ENCODE data around the gene MYF5. TPM values are rescaled to one million over a fixed set of nuclear protein-coding genes. Genes with fewer than 3 reads are reported as not detected.

MYF5 gene
- total and polyA plus RNA-seq, 9 donors: 26.0 to 37.0 (median 31.8) TPM

- no peaks in the 10 kb centered on the region for H3K9me3 ChIP-seq (replicated peaks; ENCODE audit: control insufficient read depth, low read depth, low read length)
- H3K27ac ChIP-seq (ENCODE audit: low read length): peak overlapping the region; percentile 87
- peak overlapping the region; percentile 13 for H3K4me3 ChIP-seq (ENCODE audit: low read length)
- peaks cover 13% of the 10 kb centered on the region for H3K4me1 ChIP-seq (ENCODE audit: control insufficient read depth, insufficient read depth, low read length)
- no peak for DNase-seq
- peaks cover 24% of the 10 kb centered on the region for H3K27me3 ChIP-seq (ENCODE audit: control insufficient read depth, insufficient read depth, low read length)
- H3K36me3 ChIP-seq (ENCODE audit: control insufficient read depth, insufficient read depth, low read length): no peaks in the 10 kb centered on the region
- WGBS (ENCODE audit: insufficient coverage): no CpG with 5 or more reads among the region's 4 CpGs
Observed at GRCh38 chr12:80713419-80713818, 3.3 kb upstream of the MYF5 start.

DNA sequence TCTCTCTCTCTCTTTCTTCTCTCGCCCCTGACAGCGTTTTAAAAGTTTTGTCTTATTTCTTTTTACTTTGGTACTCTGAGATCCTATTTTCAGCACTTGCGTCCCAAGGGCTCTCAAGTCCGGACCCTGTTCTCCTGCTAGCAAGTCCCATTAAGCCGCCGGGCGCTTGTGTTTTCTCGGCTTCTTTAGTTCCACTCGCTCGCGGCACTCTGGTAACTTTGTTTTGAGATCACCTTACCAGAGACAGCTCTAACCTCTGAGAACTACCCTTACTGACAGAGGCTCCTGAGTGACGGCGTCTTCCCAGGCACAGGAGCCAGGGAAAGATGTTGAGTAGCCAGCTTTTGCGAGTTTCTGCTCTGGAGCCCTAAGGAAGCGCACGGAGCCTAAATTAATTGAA is 2.7 kb upstream of the MYF5 start:
- Histone ChIP-seq H3K27ac (ENCODE audit: low read length) (peak overlapping the region; percentile 87), H3K4me1 (ENCODE audit: control insufficient read depth, insufficient read depth, low read length) (peaks cover 13% of the 10 kb centered on the region), H3K36me3 (ENCODE audit: control insufficient read depth, insufficient read depth, low read length) (no peaks in the 10 kb centered on the region), H3K4me3 (ENCODE audit: low read length) (peak overlapping the region; percentile 13), H3K9me3 (replicated peaks; ENCODE audit: control insufficient read depth, low read depth, low read length) (no peaks in the 10 kb centered on the region), H3K27me3 (ENCODE audit: control insufficient read depth, insufficient read depth, low read length) (peaks cover 19% of the 10 kb centered on the region)
- 2% methylated on average over 7 of the region's 16 CpGs for WGBS (ENCODE audit: insufficient coverage)
- peak; percentile 57 for DNase-seq

GRCh38 chr12:80714846-80715245 is 1.9 kb upstream of the MYF5 start:
- H3K27me3 ChIP-seq (ENCODE audit: control insufficient read depth, insufficient read depth, low read length): peaks cover 19% of the 10 kb centered on the region
- DNase-seq: no peak
- H3K4me3 ChIP-seq (ENCODE audit: low read length): no peak overlapping the region

GRCh38 chr12:80715713-80716249 is 931 bp upstream of the MYF5 start:
- peak; percentile 66 for DNase-seq
- Histone ChIP-seq H3K4me1 (ENCODE audit: control insufficient read depth, insufficient read depth, low read length) (peaks cover 11% of the 10 kb centered on the region), H3K36me3 (ENCODE audit: control insufficient read depth, insufficient read depth, low read length) (no peaks in the 10 kb centered on the region), H3K27ac (ENCODE audit: low read length) (peak overlapping the region; percentile 87), H3K27me3 (ENCODE audit: control insufficient read depth, insufficient read depth, low read length) (peaks cover 19% of the 10 kb centered on the region), H3K4me3 (ENCODE audit: low read length) (peak overlapping the region; percentile 60), H3K9me3 (replicated peaks; ENCODE audit: control insufficient read depth, low read depth, low read length) (no peaks in the 10 kb centered on the region)
- WGBS (ENCODE audit: insufficient coverage): 46% methylated on average over 8 of the region's 10 CpGs

More at GRCh38 chr12:80714846-80715245, 1.9 kb upstream of the MYF5 start:
- peaks cover 13% of the 10 kb centered on the region for H3K4me1 ChIP-seq (ENCODE audit: control insufficient read depth, insufficient read depth, low read length)
- 69% methylated on average over 3 of the region's 3 CpGs for WGBS (ENCODE audit: insufficient coverage)
- H3K27ac ChIP-seq (ENCODE audit: low read length): peak overlapping the region; percentile 87
- H3K36me3 ChIP-seq (ENCODE audit: control insufficient read depth, insufficient read depth, low read length): no peaks in the 10 kb centered on the region
- no peaks in the 10 kb centered on the region for H3K9me3 ChIP-seq (replicated peaks; ENCODE audit: control insufficient read depth, low read depth, low read length)

GRCh38 chr12:80717856-80718255 is 1.1 kb downstream of the MYF5 start:
- H3K36me3 ChIP-seq (ENCODE audit: control insufficient read depth, insufficient read depth, low read length): no peaks in the 10 kb centered on the region
- peaks cover 19% of the 10 kb centered on the region for H3K27me3 ChIP-seq (ENCODE audit: control insufficient read depth, insufficient read depth, low read length)
- no CpG with 5 or more reads among the region's 4 CpGs for WGBS (ENCODE audit: insufficient coverage)
- peak overlapping the region; percentile 60 for H3K4me3 ChIP-seq (ENCODE audit: low read length)
- H3K27ac ChIP-seq (ENCODE audit: low read length): peak overlapping the region; percentile 87
- H3K4me1 ChIP-seq (ENCODE audit: control insufficient read depth, insufficient read depth, low read length): peaks cover 8% of the 10 kb centered on the region
- H3K9me3 ChIP-seq (replicated peaks; ENCODE audit: control insufficient read depth, low read depth, low read length): no peaks in the 10 kb centered on the region
- DNase-seq: peak; percentile 69

DNA sequence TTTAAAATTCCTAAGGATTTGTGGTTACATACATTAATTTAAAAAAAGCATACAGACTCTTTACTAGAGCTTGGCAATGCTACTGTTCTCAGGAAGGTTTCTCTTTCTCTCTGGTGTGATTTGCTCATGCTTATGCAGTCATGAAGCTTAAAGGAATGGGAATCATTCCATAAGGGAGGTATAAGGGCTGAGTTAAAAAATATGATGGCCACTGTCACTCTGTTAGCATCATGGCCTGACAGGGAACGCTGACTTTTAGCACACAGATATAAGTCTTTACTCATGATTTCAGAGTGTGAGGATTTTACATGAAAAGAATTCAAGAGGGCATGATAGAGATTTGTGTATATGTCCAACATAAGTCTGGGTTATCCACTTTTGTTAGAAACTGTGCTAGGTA is 3.8 kb downstream of the MYF5 start:
- DNase-seq: no peak
- no peak overlapping the region for H3K4me3 ChIP-seq (ENCODE audit: low read length)
- no peak overlapping the region for H3K27ac ChIP-seq (ENCODE audit: low read length)
- no CpG with 5 or more reads among the region's 1 CpG for WGBS (ENCODE audit: insufficient coverage)
- peaks cover 8% of the 10 kb centered on the region for H3K4me1 ChIP-seq (ENCODE audit: control insufficient read depth, insufficient read depth, low read length)
- H3K9me3 ChIP-seq (replicated peaks; ENCODE audit: control insufficient read depth, low read depth, low read length): no peaks in the 10 kb centered on the region
- H3K36me3 ChIP-seq (ENCODE audit: control insufficient read depth, insufficient read depth, low read length): no peaks in the 10 kb centered on the region
- peaks cover 17% of the 10 kb centered on the region for H3K27me3 ChIP-seq (ENCODE audit: control insufficient read depth, insufficient read depth, low read length)

DNA sequence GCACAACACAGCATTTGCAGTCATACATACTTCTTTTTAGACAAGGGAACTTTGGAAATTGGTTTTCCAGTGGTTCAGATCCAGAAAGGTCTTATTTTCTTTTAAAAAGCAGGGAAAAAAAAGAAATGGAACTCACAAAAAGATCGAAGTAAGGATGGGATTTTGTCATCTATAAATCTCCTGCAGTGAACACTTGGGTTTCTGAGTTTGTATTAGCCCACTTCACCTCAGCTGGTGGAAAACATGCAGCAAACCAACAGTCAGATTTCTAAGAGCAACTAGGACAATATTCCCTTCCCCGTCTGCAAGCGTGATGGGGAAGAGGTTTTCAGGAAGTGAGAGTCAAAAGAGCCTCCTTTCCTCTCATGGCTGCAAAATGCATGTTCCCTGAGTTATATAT is 4.6 kb downstream of the MYF5 start:
- Histone ChIP-seq H3K36me3 (ENCODE audit: control insufficient read depth, insufficient read depth, low read length) (no peaks in the 10 kb centered on the region), H3K4me1 (ENCODE audit: control insufficient read depth, insufficient read depth, low read length) (peaks cover 4% of the 10 kb centered on the region), H3K27ac (ENCODE audit: low read length) (no peak overlapping the region), H3K4me3 (ENCODE audit: low read length) (no peak overlapping the region), H3K27me3 (ENCODE audit: control insufficient read depth, insufficient read depth, low read length) (peaks cover 11% of the 10 kb centered on the region), H3K9me3 (replicated peaks; ENCODE audit: control insufficient read depth, low read depth, low read length) (no peaks in the 10 kb centered on the region)
- DNase-seq: no peak
- WGBS (ENCODE audit: insufficient coverage): no CpG with 5 or more reads among the region's 3 CpGs

DNA sequence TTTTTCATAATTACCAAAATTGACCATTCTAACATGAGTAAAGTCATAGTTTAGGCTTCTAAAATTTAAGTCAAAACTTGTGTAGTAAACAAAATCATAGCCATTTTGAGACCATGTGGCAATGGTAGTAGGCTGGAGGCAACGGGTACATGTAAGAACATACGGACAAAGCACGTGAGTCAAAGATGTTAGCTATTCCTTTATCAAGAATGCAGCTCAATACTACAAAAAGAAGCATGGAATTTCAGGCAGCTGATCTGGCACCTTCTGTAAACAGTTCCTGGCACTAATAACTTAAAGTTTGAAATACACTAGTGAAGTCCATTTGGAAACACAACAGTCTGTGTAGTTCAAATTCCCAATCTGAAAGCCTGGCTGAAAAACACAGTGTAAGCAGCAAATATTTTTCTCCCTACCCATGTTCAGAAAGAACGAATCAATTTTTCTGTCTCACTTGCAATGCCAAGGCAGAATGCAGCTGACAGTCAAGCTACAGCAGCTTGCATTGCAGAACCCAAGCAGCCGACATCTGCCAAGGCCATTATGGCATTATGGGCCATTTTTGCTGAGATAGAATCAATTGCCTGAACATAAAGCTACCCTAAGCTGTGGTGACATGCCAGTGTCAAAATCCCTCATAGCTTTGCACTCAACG is 29.3 kb downstream of the MYF5 start:
- H3K27ac ChIP-seq (ENCODE audit: low read length): peak overlapping the region; percentile 78
- WGBS (ENCODE audit: insufficient coverage): 40% methylated on average over 1 of the region's 6 CpGs
- no peak overlapping the region for H3K4me3 ChIP-seq (ENCODE audit: low read length)
- no peaks in the 10 kb centered on the region for H3K36me3 ChIP-seq (ENCODE audit: control insufficient read depth, insufficient read depth, low read length)
- H3K4me1 ChIP-seq (ENCODE audit: control insufficient read depth, insufficient read depth, low read length): peaks cover 2% of the 10 kb centered on the region
- H3K27me3 ChIP-seq (ENCODE audit: control insufficient read depth, insufficient read depth, low read length): no peaks in the 10 kb centered on the region
- H3K9me3 ChIP-seq (replicated peaks; ENCODE audit: control insufficient read depth, low read depth, low read length): no peaks in the 10 kb centered on the region
- DNase-seq: peak; percentile 83

DNA sequence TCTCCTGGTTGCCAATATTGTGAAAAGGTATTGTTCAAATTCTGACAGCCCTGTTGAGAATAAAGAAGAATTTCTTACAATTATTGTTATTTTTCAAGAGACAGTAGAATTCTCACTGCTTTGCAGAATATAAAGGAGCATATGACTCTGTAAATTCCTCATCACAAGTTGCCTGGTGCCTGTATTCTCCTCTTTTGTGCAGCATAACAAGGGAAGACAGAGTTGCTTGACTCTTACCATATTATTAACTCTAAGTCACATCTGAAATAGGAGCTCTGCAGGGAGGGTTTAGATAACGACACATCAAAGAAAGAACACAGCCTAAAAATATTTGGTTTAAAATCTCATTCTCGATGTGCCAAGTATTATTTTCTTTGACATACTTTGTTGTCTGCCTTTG is 31.1 kb downstream of the MYF5 start:
- WGBS (ENCODE audit: insufficient coverage): no CpG with 5 or more reads among the region's 2 CpGs
- Histone ChIP-seq H3K4me3 (ENCODE audit: low read length) (no peak overlapping the region), H3K27ac (ENCODE audit: low read length) (no peak overlapping the region), H3K9me3 (replicated peaks; ENCODE audit: control insufficient read depth, low read depth, low read length) (no peaks in the 10 kb centered on the region), H3K4me1 (ENCODE audit: control insufficient read depth, insufficient read depth, low read length) (peaks cover 2% of the 10 kb centered on the region), H3K27me3 (ENCODE audit: control insufficient read depth, insufficient read depth, low read length) (no peaks in the 10 kb centered on the region), H3K36me3 (ENCODE audit: control insufficient read depth, insufficient read depth, low read length) (no peaks in the 10 kb centered on the region)
- no peak for DNase-seq

DNA sequence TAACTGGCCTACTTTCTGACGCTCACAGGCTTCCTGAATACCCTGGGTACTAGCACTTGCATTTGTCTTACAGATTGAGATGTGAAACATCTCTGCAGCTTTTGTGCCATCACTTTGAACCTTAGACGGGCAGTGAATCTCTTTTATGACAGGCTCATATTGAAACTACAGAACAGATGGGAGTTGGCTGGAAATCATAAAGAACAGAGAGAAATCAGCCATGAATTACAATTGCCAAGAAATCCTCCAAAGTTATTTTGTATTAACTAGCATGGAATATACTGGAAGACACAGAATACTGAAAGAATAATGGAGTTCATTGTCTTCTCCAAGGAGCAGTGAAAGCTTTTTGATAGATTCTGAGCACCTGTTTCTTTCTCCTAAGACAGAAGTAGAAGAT is 32.7 kb downstream of the MYF5 start:
- peak; percentile 77 for DNase-seq
- Histone ChIP-seq H3K36me3 (ENCODE audit: control insufficient read depth, insufficient read depth, low read length) (no peaks in the 10 kb centered on the region), H3K4me3 (ENCODE audit: low read length) (no peak overlapping the region), H3K9me3 (replicated peaks; ENCODE audit: control insufficient read depth, low read depth, low read length) (no peaks in the 10 kb centered on the region), H3K4me1 (ENCODE audit: control insufficient read depth, insufficient read depth, low read length) (peaks cover 4% of the 10 kb centered on the region), H3K27me3 (ENCODE audit: control insufficient read depth, insufficient read depth, low read length) (no peaks in the 10 kb centered on the region), H3K27ac (ENCODE audit: low read length) (peak overlapping the region; percentile 54)
- WGBS (ENCODE audit: insufficient coverage): no CpG with 5 or more reads among the region's 2 CpGs
